Ovary (tissue), 10 donors: Measurements from ENCODE around the gene TAF7L. TPM values are rescaled to one million over a fixed set of nuclear protein-coding genes. Genes with fewer than 3 reads are reported as not detected.
A peak's percentile ranks its signal among the peaks of the same experiment; 100 is the strongest.
"Not testable (repeated sequence)": the region's sequence is repeated elsewhere in the genome, so short reads cannot be mapped to it uniquely, and the experiment has no call there.

Experiments used
- DNase-seq, 5 donors: peaks; one replicate each; pipeline ENCODE4 v3.0.0-alpha.2; 2019 to 2020
- H3K27ac ChIP-seq, 2 donors: fragments of 200-600 bp; one replicate each; pipeline versions ENCODE4 v1.5.1 to v1.8.0; 2019 to 2022
- H3K27me3 ChIP-seq: fragments of 200-600 bp; one replicate; pipeline ENCODE4 v1.8.0; 2022
- H3K36me3 ChIP-seq: fragments of 200-600 bp; sonication (generic); one replicate; pipeline ENCODE4 v1.5.1; 2019
- H3K4me1 ChIP-seq: one replicate; pipeline ENCODE4 v1.8.1; 2013; ENCODE audit warnings: mild to moderate bottlenecking, moderate library complexity; ENCODE audit not compliant: insufficient read depth
- H3K4me3 ChIP-seq: fragments of 200-600 bp; sonication (generic); one replicate; pipeline ENCODE4 v1.5.1; 2017
- H3K9me3 ChIP-seq, 2 donors: fragments of 200-600 bp in 1 of 2; sonication (generic) in 1 of 2; one replicate each; pipeline versions ENCODE4 v1.5.1 to v1.8.1; 2013 to 2019; ENCODE audit warnings: mild to moderate bottlenecking in 1 of 2, moderate library complexity in 1 of 2
- EP300 ChIP-seq: sonication (generic); formaldehyde crosslinking; IDR thresholded peaks from one replicate; pipeline ENCODE4 v1.6.1; 2017; ENCODE audit warnings: antibody characterized with exemption
- POLR2A ChIP-seq: fragments of 450-650 bp; IDR thresholded peaks from one replicate; pipeline ENCODE4 v1.6.1; 2017; ENCODE audit warnings: antibody characterized with exemption, mild to moderate bottlenecking, moderate library complexity
- WGBS, 3 donors: extraction: QIAGEN DNeasy Blood & Tissue Kit in 1 of 3; methylation state at CpG; one replicate each; pipeline versions ENCODE4 v1.1.5 to v1.1.7; 2013 to 2017; 5-methylcytosine and 5-hydroxymethylcytosine counted together
- intact Hi-C, 4 donors: fragments of 100-400 bp; cut with DNase I; formaldehyde crosslinking; loops; one replicate each; pipeline versions ENCODE4 v1.11.0 to v1.15.1; 2022 to 2023
- long read RNA-seq, 3 donors: library from polyadenylated mRNA in 2 of 3; unstranded in 2 of 3; transcript quantifications; one replicate each; pipeline ENCODE4 v2.0.0 and lab custom pipeline, GENCODE V29; 2021 to 2026
- polyA plus RNA-seq, 2 donors: library from polyadenylated mRNA; stranded (reverse); fragments of 200-250 nt in 1 of 2; fragments of 350-450 nt in 1 of 2; fragmentation: Illumina TruSeq in 1 of 2; extraction: RNeasy Lipid Tissue Mini Kit (QIAGEN cat#74804) in 1 of 2; gene quantifications; one replicate each; pipeline ENCODE4 v1.2.3, GENCODE V29; 2013 to 2014
- total RNA-seq, 7 donors: library from RNA; depleted of rRNA in 2 of 7; stranded (reverse); fragments of >200 nt in 2 of 7; fragmentation: NEBNext Ultra II Directional in 3 of 7; extraction: Animal tissue kit (Norgen Biotek cat#: 25700) in 3 of 7; gene quantifications; one replicate each; pipeline versions ENCODE4 v1.1.0 to v1.2.4, GENCODE V29; 2016 to 2023
- TF ChIP-seq, protein P1 (sequence below), 3 donors: fragments of 450-650 bp in 2 of 3; fragments of 200-600 bp in 1 of 3; IDR thresholded peaks; one replicate each; pipeline versions ENCODE4 v1.5.1 to v1.8.0; 2016 to 2022; ENCODE audit warnings: antibody characterized with exemption in 3 of 3, mild to moderate bottlenecking in 1 of 3
- donor health status: DM: no; HTN: no; CAD: no; lungs with moderate emphysema.
- donor health status: DM: no; HTN: no; CAD: no.
- donor health status: Bipolar disorder and iron deficiency.
- donor health status: DM: yes; HTN: yes; CAD: no.
- donor health status: DM: no; HTN: no; CAD: no.
- donor health status: DM: yes; HTN: yes; CAD: no.

TAF7L gene, protein sequence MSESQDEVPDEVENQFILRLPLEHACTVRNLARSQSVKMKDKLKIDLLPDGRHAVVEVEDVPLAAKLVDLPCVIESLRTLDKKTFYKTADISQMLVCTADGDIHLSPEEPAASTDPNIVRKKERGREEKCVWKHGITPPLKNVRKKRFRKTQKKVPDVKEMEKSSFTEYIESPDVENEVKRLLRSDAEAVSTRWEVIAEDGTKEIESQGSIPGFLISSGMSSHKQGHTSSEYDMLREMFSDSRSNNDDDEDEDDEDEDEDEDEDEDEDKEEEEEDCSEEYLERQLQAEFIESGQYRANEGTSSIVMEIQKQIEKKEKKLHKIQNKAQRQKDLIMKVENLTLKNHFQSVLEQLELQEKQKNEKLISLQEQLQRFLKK
- total RNA-seq: under 1 TPM in 2 of 7 donors, not detected in 5; 0.10 to 0.36 TPM
- under 1 TPM; 0.04 to 0.25 TPM for polyA plus RNA-seq
- long read RNA-seq, donor 1, partial matches to known transcripts: 0 of 1 reads
- long read RNA-seq, donor 1, other reads (novel, unspliced or antisense): 1 of 1 reads
- long read RNA-seq, donor 2, partial matches to known transcripts: 0 of 1 reads
- long read RNA-seq, donor 2, other reads (novel, unspliced or antisense): 0 of 1 reads
- long read RNA-seq, donor 3: 0 reads

DNA sequence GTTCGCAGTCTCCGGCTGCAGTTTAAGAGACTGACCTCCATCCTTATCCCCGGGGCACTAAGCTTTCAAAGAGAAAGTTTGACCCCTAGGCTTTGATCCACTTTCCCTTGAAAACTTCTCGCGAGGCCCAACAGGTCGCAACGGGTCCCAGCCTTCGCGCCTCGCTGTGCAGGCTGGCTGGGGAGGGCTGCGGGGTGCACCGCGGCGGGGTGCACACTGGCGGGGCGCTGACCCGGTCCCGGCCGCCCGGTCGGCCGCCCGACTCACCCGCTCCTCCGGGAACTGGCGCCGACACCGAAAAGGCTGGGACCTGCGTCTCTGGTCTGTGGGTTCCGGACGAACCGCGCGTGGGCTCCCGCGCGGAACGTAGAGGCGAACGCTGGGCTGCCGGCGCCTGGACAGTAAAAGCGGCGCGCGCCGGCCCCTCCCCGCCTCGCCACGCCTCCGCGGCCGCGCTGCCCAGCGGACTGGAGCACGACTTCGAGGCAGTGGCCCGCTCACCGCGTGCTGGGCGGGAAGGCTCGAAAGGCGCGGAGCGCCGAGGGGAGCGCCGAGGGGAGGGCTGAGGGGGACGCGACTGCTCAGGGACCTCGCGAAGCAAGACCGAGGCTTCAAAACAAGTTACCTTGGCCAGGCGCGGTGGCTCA, at the start of gene TAF7L:
Gene TAF7L, minus strand, starts transcription at position 378 of the 647 bp plus-strand sequence. CDS start 3,791 bp downstream, outside the sequence.
- Histone ChIP-seq H3K36me3 (no peaks in the 10 kb centered on the region), H3K4me3 (no peak within 1 kb of the TSS), H3K4me1 (no peaks in the 10 kb centered on the region), H3K27me3 (no peaks in the 10 kb centered on the region), H3K9me3 (no peaks in the 10 kb centered on the region), H3K27ac (no peak within 1 kb of the TSS)
- intact Hi-C loops: no loop called here
- WGBS, 3 donors: 41 to 59% (median 50%) methylated on average over 75 of the region's 75 CpGs
- DNase-seq: peak in 1 of 5 donors; percentile 13
- no peak for TF ChIP-seq POLR2A
- TF ChIP-seq, protein P1, sequence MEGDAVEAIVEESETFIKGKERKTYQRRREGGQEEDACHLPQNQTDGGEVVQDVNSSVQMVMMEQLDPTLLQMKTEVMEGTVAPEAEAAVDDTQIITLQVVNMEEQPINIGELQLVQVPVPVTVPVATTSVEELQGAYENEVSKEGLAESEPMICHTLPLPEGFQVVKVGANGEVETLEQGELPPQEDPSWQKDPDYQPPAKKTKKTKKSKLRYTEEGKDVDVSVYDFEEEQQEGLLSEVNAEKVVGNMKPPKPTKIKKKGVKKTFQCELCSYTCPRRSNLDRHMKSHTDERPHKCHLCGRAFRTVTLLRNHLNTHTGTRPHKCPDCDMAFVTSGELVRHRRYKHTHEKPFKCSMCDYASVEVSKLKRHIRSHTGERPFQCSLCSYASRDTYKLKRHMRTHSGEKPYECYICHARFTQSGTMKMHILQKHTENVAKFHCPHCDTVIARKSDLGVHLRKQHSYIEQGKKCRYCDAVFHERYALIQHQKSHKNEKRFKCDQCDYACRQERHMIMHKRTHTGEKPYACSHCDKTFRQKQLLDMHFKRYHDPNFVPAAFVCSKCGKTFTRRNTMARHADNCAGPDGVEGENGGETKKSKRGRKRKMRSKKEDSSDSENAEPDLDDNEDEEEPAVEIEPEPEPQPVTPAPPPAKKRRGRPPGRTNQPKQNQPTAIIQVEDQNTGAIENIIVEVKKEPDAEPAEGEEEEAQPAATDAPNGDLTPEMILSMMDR (IDR thresholded peaks at IDR 0.05): no peak
- TF ChIP-seq EP300: no peak

DNA sequence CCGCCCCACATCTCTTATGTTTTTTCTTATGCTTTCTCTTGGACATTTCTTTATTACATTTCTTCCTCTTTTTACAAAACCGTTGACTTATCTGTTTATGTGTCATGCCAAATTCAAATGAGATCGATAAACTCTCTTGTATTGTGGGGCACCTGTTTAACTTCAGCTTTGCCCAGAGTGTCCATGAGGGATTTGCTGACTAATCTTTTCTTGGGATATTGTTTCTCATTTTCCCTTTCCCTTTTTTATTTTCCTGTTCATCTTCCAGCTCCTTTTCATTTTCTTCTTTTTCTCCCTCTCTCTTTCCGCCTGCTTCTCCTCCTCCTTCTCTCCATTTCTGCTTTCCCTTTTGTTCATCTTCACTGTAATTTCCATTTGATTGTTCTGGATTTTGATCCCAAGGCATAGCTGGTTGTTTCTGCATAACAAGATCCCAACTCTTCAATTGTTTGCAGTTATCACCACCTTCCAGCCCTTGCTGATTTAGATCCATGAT, 46.7 kb upstream of the TAF7L start:
- H3K4me1 ChIP-seq: no peaks in the 10 kb centered on the region
- 84 to 89% (median 87%) methylated on average over 4 of the region's 4 CpGs for WGBS, 3 donors
- no peak for DNase-seq
- no peaks in the 10 kb centered on the region for H3K27me3 ChIP-seq
- no peak overlapping the region for H3K4me3 ChIP-seq
- no peak overlapping the region for H3K27ac ChIP-seq
- no peaks in the 10 kb centered on the region for H3K36me3 ChIP-seq
- intact Hi-C loops: no loop called here
- H3K9me3 ChIP-seq: no peaks in the 10 kb centered on the region
- TF ChIP-seq POLR2A (no peak), EP300 (no peak)
- TF ChIP-seq, protein P1 (IDR thresholded peaks at IDR 0.05): no peak

DNA sequence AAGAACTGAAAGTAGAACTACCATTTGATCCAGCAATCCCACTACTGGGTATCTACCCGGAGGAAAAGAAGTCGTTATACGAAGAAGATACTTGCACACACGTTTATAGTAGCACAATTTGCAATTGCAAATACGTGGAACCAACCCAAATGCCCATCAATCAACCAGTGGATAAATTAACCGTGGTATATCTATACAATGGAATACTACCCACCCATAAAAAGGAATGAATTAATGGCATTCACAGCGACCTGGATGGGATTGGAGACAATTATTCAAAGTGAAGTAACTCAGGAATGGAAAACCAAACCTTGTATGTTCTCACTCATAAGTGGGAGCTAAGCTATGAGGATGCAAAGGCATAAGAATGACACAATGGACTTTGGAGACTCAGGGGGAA, 43.2 kb upstream of the TAF7L start:
- H3K27ac ChIP-seq, H3K9me3 ChIP-seq, intact Hi-C loops, H3K27me3 ChIP-seq, DNase-seq, H3K4me1 ChIP-seq, H3K4me3 ChIP-seq, H3K36me3 ChIP-seq: not testable (repeated sequence)
- 69 to 72% (median 71%) methylated on average over 7 of the region's 7 CpGs for WGBS, 3 donors

DNA sequence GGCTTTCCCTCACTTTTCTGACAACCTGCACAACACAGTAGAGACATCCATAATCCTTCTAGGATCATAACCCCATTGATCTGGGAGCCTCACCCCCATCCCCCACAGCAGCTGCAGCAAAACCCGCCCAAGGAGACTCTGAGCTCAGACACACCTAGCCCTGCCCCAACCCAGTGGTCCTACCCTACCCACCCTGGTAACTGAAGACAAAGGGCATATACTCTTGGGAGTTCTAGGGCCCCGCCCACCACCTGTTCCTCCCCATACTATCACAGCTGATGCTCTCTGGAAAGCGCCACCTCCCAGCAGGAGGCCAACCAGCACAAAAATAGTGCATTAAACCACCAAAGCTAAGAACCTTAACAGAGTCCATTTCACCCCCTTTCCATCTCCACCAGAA, 35.5 kb upstream of the TAF7L start:
- H3K4me1 ChIP-seq, H3K4me3 ChIP-seq, H3K36me3 ChIP-seq, H3K9me3 ChIP-seq, intact Hi-C loops, H3K27me3 ChIP-seq, DNase-seq, H3K27ac ChIP-seq: not testable (repeated sequence)
- 72 to 80% (median 75%) methylated on average over 3 of the region's 3 CpGs for WGBS, 3 donors

DNA sequence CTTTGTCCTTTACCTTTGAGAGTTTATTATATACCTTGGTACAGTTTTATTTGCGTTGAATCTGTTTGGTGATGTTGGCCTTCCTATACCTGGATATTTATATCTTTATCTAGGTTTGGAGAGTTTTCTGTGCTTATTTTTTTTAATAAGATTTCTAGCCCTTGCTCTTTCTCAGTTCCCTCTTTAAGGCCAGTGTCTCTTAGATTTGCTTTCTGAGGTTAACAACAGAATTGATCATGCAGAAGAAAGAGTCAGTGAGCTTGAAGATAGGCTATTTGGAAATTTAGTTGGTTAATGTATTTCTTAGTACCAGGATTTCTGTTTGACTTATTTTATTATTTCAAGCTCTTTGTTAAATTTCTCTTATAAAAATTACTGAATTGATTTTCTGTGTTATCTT, 12.7 kb upstream of the TAF7L start:
- Histone ChIP-seq H3K27ac (no peak overlapping the region), H3K27me3 (no peaks in the 10 kb centered on the region), H3K4me3 (no peak overlapping the region), H3K9me3 (no peaks in the 10 kb centered on the region), H3K36me3 (no peaks in the 10 kb centered on the region), H3K4me1 (no peaks in the 10 kb centered on the region)
- DNase-seq: no peak
- TF ChIP-seq, protein P1 (IDR thresholded peaks at IDR 0.05): no peak
- WGBS, 3 donors: 83 to 88% (median 85%) methylated on average over 1 of the region's 1 CpG
- intact Hi-C loops: no loop called here

DNA sequence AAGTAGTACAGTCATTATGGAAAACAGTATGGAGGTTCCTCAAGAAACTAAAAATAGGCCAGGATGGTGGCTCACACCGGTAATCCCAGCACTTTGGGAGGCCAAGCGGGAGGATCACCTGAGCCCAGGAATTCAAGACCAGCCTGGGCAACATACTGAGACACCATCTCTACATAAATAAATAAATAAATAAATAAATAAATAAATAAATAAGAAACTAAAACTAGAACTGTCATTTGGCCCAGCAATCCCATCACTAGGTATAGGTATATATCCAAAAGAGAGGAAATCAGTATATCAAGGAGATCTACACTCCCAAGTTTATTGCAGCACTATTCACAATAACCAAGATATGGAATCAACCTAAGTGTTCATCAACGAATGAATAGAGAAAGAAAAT, 4.5 kb upstream of the TAF7L start:
- H3K36me3 ChIP-seq, H3K4me1 ChIP-seq, H3K27me3 ChIP-seq, DNase-seq, intact Hi-C loops, H3K9me3 ChIP-seq, H3K4me3 ChIP-seq, H3K27ac ChIP-seq: not testable (repeated sequence)
- whole genome bisulfite sequencing, 3 donors: 89 to 92% (median 91%) methylated on average over 3 of the region's 3 CpGs
